GM12801 (cell line): Measurements from ENCODE around the gene NRCAM.

Experiments used
- CTCF ChIP-seq: IDR thresholded peaks from one replicate; pipeline ENCODE4 v1.5.1; 2011; ENCODE audit warnings: control low read depth; ENCODE audit not compliant: insufficient read length; ENCODE audit errors: extremely low read depth

NRCAM gene

GRCh38 chr7:108144931-108145330 is 311.3 kb downstream of the NRCAM start:
- TF ChIP-seq CTCF: no peak

- no peak for TF ChIP-seq CTCF
Measured at GRCh38 chr7:108143658-108144420, 312.4 kb downstream of the NRCAM start.

- no peak for TF ChIP-seq CTCF
Measured at GRCh38 chr7:108142675-108143259, 313.5 kb downstream of the NRCAM start.

GRCh38 chr7:108142180-108142579 is 314.1 kb downstream of the NRCAM start:
- TF ChIP-seq CTCF: no peak

GRCh38 chr7:108140671-108141070 is 315.6 kb downstream of the NRCAM start:
- TF ChIP-seq CTCF: no peak

GRCh38 chr7:108138911-108139310 is 317.3 kb downstream of the NRCAM start:
- no peak for TF ChIP-seq CTCF

GRCh38 chr7:108137993-108138392 is 318.2 kb downstream of the NRCAM start:
- TF ChIP-seq CTCF: no peak
